Erythroblast (primary cell): Measurements from ENCODE around the gene TOX2.

Experiments used
- DNase-seq, 2 experiments: peaks; one replicate each; lab custom pipeline; 2025; lab: John Stamatoyannopoulos, UW
- GATA1 ChIP-seq: IDR thresholded peaks from 2 replicates; pipeline ENCODE4 v1.6.1; 2011; ENCODE audit warnings: low read depth, mild to moderate bottlenecking, control low read depth, low read length, moderate library complexity
- POLR2A ChIP-seq: IDR thresholded peaks from 2 replicates; pipeline ENCODE4 v1.6.1; 2011; ENCODE audit warnings: mild to moderate bottlenecking, low read length

Gene TOX2

DNA sequence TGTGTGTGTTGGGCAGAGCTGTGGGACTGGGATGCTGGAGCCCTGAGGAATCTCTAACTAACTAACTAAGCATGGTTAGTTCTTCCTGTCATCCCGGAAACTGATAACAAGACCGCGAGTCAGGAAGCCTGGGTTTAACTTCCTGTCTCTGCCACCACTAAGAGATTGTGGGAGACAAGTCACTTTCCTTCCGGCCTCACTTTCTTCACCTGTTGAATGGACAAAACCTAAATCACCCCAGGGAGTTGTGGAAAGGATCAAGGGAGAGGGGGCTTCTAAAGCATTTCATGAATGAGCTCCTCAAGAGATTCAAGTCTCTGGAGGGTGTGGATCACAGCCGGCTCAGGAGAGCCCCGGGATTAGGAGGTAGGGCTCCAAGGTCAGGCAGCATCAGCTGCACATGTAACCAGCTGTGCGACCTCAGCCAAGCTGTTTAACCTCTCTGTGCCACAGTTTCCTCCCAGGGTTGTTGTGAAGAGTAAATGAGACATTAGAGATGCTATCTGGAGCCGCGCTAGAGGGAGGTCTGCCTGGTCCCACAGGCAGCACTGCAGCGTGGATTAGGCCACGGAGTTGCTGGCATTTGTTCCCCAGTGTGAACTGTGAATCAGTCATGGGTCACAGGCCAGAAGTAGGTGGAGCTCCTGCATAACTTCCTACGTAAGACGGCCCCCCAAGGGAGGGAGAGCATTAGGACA is 105.1 kb downstream of the TOX2 start:
- TF ChIP-seq GATA1, result no peak
- TF ChIP-seq POLR2A, result no peak
- no peak for DNase-seq

DNA sequence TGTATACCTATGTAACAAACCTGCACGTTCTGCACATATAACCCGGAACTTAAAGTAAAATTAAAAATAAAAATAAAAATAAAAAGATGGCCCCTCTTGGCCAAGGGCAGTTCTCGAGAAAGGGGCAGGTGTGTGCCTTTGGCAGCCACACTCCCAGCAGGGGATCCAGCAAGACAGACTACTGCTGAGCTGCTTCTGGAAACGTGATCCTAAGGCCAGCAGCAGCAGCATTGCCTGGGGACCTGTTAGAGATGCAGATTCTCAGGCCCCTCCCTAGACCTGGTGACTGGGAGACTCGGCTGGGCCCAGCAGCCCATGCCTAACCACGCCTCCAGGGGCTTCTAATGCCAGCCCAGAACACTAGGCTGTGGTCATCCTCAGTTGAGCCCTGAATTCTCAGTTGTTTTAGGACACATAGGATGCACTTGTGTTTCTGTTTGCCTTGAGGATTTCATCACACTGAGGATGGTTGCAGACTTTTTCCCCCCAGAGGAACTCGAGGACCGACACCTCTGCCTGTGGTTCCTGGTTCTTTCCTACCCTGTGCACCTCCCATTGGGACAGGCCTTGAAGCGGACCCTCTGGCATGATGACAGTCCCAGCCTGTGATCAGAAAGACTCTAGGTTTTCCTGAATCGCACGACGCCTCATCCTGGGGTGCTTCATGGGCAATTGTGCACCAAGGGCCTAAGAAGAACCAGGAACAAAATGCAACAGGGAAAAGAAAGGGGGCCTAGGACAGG is 105.9 kb downstream of the TOX2 start:
- no peak for TF ChIP-seq POLR2A
- no peak for DNase-seq

DNA sequence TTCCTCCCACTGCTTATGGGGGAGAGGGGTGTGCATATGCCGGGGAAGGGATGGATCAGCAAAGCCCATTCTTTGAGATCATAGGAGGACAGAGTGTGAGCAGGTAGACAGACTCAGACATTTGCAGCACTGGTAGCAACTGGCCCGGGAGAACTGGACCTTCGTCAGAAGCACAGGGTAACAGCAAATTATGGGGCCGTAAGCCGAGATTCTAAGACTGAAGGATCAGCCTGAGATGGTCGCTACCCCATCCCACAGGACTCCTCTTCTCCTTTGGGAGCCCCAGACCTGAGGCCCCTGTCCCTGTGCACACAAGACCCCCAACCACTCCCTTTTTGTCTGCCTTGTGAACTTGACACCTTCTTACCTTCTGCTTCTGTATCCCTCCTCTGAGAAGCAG is 106.5 kb downstream of the TOX2 start:
- no peak for DNase-seq

DNA sequence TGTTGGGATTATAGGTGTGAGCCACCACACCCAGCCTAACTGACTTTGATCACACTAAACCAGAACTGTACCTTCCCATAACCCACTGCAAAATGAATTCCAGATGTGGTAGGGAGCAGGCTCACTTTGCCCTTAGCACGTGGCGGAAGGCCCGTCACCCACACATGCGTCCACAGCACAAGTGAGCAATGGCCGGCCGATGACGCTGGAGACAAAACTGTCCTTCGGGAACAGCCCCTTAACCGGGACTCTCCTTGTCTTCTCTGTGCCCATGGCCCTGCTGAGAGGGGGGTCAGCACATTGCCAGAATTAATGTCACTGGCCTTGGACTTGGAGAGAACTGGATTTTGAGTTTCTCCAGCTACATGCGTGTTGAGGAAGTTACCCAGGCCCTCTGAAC is 107.2 kb downstream of the TOX2 start:
- TF ChIP-seq POLR2A (no peak), GATA1 (no peak)
- no peak for DNase-seq

More for the DNA sequence above, 106.5 kb downstream of the TOX2 start:
- TF ChIP-seq GATA1, result no peak
- no peak for TF ChIP-seq POLR2A

DNA sequence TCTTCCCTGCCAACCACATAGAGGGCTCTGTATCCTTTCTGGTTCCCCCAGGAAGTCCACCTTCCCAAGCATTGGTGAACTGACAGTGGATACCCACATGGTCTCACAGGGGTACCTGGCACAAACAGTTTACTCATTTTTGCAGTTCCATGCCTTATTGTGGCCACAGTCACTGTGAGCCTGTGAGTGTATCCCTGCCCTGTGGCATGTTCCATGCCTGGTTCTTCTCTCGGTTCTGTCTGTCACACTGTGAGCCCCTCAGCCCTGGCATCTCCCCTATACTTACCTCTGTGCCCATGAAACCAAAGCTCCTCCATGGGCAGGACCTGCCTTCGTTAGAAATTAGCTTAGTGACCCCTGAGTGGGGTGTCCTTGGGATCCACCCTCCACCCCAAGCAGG is 107.8 kb downstream of the TOX2 start:
- DNase-seq, result no peak
- TF ChIP-seq POLR2A, result no peak
- no peak for TF ChIP-seq GATA1

DNA sequence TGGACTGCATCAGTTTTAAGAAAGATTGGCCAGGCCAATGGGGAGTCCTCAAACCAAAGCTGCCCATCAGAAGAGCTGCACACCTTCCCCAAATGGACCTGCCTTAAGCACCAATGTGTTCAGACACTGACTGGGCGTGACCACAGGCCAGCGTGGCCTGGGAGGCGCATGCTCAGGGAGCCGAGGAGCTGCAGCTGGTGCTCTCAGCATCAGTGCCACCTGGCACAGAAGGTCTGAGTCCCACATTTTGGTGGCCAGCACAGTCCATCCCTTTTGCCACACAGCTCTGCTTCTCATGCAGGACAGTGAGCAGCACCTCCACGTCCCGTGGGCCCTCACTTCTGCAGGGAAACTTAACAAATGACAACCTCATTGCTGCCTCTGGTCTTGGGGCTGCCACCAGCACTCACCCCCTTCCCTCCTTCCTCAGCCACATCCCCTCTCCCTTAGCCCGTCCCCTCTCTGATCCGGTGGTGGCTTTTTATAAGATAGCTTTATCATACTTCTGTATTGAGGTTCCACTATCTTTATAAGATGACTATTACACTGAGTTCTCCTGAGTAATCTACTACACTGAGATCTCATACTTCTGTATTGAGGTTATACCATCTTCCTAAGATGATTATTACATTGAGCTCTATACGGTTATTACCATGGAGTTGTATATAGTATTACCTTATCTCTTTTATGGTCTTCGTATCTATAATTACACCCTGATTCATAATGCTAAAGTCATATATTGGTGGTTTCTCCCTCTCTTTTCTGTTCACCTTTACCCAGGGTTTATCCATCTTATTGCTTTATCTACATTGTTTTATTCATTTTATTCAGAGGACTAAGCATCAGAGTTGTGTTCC is 109.1 kb downstream of the TOX2 start:
- no peak for DNase-seq
- TF ChIP-seq POLR2A, result no peak
- no peak for TF ChIP-seq GATA1

DNA sequence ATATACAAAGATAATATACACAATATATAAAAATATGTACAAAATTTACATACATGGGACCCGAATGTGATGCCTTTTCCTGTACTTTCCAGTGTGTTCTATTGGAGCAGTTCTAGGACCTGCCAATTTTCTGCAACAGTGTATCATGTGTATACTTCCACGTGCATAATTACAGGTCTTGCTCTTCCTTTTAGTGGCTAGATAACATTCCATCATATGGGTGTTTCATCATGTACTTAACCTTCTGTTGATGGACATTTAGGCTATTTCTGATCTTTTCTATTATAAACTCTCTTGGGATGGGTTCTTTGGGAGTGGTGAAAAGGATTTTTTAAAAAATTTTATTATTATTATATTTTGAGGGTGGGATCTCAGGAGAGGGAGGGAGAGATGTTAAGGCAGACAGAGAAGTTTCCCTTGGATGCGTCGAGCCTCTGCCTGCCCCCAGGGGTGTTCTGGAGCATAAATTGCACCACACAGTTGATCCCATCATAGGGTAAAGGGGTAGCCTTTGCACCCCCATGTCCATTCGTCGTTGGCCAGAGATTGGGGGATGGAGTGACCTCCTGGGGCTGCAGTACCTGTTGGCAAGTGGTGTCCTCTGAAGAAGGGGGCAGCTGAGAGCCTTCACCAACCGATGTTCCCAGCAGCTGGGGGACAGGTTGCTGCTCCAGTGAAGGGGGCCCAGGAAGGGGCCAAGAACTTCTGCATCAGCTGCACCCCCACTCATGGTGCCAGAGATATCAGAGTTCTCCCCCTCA is 110.3 kb downstream of the TOX2 start:
- no peak for DNase-seq
- TF ChIP-seq POLR2A (no peak), GATA1 (no peak)

DNA sequence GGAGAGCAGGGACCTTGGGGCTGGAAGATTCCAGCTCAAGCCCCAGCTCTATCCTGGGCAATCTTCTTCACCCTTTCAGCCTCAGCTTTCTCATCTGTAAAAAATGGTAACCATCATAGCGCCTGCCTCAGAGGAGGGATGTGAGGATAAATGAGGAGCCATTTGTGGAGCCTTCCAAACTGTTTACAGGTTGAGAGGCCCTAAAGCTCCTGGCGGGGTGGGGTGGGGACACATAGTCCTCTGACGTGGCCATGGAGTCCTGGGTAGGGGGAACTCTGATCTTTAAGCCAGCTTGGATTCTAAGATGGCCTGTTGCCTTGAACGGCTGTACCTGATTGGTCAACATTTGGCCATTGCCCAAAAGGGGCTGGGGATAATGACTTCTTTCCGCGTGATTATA is 111.1 kb downstream of the TOX2 start:
- no peak for TF ChIP-seq POLR2A
- no peak for TF ChIP-seq GATA1
- DNase-seq, result no peak

DNA sequence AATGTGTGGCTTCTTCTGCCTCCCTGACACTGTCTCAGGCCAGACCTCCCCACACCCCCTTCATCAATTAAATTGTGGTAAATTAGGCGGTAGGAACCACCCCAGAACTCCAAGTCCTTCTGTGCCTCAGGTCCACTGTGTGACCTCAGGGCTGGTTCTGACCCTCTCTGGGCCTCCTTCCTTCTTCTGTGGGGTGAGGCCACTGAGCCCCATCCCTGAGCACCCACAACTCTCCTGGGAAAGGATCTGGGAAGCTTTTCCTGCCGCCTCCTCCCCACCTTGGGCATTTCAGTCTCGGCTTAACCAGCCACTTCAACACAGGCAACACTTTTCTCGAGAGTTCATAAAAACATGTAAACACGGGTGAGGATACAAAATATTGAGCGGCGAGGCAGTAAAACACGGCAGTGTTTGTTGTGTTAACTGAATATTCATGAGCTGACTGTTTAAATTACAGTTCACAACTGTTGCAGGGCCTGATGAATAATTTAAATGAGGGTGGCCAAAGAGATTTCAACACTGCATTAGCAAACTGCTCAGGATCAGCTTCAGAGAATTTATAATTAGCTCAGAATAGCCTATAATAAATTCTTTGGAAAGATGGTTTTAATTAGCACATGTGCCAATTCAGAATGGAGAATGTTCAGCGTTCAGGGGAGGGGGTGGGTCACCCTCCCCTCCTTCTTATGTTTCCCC is 112.1 kb downstream of the TOX2 start:
- DNase-seq, result no peak
- TF ChIP-seq GATA1, result no peak
- TF ChIP-seq POLR2A, result no peak

DNA sequence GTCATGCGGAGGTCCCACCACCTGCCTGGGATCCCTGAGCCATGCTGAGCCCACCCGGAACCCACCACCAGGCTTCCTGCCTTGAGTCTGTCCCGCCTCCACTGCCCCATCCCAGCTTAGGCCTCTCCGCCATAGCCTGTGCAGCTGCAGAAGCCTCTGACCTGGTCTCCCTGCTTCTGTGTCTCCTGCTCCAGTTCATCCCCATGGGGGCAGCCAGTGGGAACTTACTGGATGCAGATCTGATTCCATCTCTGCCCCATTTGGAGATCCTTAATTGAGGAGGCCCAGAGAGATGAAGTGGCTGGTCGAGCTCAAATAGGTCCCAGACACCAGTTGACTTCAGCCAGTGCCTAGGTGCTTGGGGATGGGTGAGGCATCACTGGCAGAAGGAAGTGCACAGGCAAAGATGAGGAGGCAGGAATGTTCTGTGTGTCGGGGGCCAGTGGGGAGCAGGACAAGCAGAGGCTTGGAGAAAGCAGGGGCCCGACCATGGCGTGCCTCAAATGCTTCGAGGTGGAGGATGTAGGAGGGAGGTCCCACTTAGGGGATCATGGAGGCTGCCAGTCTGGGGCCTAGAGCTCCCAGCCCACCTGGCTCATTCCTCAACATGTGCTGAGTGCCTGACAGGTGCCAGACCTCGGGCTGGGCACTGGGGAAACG is 112.8 kb downstream of the TOX2 start:
- no peak for TF ChIP-seq GATA1
- no peak for TF ChIP-seq POLR2A
- no peak for DNase-seq

DNA sequence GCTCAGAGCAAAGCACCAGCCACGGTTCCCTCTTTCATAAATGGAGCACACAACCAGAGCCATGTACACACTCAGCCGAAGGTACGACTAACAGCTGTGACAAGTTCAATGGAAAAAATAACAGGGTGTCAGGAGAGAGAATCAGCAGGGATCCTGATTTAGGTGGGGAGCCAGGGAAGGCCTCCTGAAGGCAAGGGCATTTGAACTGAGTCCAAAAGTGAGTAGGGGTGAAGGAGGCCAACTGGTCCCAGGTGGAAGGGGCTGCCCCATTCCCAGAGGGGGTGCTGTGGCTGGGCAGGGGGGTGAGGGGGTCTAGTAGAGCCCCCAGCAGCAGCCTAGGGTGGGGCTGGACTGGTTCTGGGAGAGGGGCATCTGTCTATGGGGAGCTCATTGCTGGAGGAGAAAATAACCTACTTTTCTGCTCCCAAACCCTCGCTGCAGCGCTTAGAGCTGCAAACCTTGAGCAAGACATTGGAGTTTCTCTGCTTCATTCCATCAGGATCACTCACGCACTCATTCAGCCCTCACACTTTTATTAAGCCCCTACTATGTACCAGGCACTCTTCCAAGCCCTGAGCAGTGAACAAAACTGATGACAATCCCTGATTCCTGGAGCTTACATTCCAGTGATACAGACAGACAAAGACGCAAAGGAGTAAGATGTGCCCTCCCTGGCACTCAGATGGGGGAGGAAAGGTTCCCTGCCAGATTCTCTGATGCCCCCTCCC is 113.5 kb downstream of the TOX2 start:
- no peak for DNase-seq
- TF ChIP-seq POLR2A, result no peak
- no peak for TF ChIP-seq GATA1
